GM19455 (cell line): ENCODE results near the gene CSDE1.

Experiments used
- ATAC-seq: cut with Tn5 transposase; IDR thresholded peaks from one replicate; pipeline ENCODE4 v1.9.1; 2021; ENCODE audit not compliant: unreplicated experiment

CSDE1 gene

DNA sequence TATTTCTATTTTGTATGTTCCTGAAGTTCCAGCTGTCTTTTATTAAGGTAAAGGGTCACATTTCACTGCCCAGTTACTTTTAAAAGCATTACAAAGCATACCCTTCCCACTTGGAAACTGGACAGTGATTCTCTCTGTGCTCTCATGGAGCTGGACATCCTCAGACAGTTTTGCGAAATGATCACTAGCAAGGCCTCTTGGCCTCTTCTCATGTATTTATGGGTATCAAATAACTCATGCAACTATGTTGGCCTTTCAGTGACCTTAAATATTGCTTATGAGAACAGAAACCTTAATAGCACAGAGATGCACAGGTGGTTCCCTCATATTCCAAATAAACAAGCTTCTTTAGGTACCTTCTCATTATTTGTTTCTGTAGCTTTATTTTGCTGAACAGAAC is 54.5 kb downstream of the CSDE1 start:
- ATAC-seq, result no peak

DNA sequence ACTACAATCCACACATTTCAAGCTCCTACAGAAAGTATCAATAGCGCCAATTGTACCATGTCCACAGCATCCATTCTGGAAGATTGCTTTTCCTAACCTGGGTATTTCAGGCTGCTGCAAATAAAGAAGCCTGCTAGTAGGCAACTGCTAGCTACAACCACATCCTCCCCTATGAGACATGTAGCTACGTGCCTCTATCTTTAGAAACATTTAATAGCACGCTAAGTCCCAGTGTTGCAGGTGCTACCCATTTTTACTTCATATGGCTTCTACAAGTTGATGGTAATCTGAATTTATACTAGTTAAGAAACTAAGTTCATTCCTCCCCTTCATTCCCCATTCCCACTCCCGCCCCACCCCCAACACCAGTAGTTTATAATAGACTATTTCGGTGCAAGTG is 55.0 kb downstream of the CSDE1 start:
- ATAC-seq, result no peak

DNA sequence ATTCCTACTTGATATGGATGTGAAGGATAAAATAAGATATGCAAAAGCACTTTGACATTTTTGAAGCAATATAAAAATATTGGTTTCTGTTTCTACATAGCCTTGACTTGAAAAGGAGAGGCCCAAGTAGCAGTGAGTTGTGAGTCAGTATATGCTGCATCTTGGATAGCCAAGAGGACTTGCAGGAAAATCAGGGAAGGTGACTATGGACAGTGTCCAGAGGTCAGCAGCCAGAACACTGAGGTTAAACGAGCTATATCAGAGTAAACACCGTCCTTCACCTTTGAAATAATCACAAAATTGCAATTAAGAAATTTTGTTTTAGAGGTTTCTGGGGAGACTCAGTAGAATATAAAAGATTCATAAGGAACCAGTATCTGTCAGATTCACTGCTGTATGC is 55.9 kb downstream of the CSDE1 start:
- no peak for ATAC-seq

DNA sequence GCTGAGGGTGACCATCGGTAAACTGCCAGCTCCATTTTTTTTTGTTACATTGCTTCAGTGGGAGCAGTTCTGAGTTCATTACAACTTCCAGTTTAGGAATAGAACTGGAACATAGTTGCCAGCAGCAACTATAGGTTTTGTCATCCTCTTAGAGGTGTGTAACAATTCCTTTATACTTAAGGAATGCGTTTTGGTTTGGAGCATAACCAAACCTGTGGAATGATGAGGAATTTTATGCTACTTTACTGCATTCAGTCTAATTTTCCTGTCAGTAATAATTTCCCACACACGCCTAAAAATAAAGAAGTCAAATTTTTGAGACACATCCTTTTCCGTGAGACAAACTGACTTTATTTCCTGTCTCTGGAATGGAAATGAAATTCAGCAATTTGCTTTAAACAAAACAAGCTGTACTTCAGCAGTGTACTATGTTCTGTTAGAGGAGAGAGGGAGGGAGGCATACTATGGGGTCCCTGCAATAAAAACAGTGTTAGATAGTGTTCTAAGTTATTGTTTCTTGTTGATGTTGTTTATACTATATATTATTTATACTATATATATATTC is 57.7 kb downstream of the CSDE1 start:
- ATAC-seq, result no peak

DNA sequence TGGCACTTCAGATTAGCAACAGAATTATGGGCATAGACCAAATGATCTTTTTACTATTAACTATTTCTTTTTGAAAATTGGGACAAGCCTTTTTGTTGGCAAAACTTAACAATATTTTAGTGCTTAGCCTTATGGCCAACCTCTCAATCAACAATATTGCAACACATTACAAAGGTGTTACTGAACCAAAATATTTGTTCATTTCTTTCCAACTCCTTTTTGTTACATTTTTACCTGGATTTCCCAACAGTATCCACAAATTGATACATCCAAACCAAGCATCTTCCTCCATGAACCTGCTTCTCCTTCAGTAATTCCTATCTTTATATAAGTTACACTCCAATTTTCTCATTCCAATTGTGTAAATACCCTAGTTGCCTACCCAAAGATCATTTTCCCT is 61.0 kb downstream of the CSDE1 start:
- no peak for ATAC-seq

DNA sequence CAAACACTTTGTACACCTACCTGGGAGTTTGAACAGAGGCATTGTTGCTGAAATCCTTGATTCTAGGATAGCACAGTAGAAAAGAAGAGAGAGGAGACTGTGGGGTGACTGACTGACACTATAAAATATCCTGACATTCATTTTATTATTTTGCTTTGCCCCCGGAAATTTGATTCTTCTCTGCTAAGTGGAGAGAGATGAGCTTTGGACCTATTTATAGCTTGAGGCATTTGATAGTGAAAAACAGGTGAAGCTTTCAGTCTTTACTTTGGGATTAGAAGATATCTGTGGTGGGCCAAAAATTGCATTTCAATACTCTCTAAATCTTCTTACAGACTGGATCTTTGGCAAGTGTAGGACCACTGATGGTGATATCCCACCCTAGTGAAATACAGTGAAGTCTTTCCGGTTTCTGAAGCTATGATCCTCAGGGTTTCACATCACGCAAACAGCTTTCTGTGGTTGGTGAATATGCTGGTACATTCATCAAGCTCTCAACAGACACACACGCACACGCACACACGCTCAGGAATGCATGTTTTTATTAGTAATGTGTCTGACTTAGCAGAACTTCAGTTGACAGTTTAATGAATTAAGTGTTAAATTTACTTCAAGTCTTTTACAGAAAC is 62.2 kb downstream of the CSDE1 start, which contains the start of gene AMPD1:
Gene AMPD1 (minus strand): TSS at position 117 of the 629 bp plus-strand sequence. CDS start 75 bp downstream, at position 42.
- no peak for ATAC-seq

DNA sequence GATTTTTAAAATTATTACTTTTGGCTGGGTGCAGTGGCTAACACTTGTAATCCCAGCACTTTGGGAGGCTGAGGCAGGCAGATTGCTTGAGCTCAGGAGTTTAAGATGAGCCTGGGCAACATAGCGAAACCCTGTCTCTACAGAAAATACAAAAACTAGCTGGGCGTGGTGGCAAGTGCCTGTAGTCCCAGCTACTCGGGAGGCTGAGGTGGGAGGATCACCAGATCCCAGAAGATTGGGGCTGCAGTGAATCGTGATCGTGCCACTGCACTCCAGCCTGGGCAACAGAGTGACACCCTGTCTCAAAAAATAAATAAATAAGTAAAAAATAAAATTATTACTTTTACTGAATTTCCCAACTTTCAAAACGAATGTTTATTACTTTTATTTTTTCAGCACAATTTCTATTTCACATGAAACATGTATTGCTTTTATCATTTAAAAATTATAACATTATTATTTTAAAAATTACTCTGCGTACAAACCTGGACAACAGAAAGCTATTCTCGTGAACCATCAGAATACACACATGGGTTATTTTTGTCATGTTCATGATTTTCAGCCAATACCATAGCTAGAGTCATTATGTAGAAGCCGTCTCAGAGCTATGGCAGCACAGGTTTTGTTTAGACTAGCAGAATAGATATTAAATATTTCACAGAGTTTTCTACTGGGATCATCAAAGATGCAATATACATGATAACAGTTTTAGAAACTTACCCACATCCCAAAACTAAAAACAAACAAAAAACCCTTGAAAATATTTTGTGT is 63.1 kb downstream of the CSDE1 start:
- ATAC-seq, result no peak

DNA sequence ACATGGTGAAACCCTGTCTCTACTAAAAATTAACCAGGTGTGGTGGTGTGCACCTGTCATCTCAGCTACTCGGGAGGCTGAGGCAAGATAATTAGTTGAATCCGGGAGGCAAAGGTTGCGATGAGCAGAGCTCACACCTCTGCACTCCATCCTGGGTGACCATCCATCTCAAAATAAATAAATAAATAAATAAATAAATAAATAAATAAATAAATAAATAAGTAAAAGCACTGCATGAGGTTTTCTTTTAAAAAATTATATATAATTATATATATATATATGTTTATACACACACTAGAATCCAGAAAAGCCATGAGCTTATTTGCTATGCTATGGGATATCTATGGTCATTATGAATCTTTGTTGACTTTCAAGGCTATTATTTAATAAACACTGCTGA is 64.8 kb downstream of the CSDE1 start:
- ATAC-seq, result no peak

DNA sequence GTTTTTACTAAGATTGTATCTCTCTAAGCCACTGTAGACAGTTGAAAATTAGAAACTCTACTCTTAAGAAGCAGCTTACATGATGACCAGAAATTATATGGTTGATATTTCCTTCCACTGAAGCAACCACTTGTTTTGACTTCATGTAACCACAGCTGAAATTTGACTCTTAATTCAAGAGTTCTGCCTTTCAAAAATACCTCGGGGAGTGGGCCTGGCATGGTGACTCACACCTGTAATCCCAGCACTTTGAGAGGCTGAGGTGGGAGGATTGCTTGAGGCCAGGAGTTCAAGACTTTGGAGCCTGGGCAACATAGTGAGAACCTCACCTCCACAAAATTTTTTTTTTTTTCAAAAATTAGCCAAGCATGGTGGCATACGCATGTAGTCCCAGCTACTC is 66.7 kb downstream of the CSDE1 start:
- no peak for ATAC-seq

DNA sequence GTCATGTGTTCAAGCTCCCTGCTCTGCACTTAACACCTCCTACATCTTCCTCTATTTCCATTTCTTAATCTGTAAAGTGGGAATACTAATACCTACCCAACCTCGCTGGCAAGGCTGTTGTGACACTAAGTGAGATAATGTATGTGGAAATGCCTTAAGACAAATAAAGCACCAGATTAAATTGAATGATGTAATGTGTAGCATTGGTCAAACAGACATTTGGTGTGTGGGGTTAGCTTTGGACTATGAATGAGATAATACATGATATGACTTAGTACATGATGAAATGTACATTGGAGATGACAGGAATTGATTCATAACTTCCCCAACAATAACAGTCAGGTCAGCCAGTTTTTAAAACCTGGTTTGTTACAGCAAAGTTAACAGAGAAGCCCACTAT is 67.6 kb downstream of the CSDE1 start:
- ATAC-seq, result no peak

DNA sequence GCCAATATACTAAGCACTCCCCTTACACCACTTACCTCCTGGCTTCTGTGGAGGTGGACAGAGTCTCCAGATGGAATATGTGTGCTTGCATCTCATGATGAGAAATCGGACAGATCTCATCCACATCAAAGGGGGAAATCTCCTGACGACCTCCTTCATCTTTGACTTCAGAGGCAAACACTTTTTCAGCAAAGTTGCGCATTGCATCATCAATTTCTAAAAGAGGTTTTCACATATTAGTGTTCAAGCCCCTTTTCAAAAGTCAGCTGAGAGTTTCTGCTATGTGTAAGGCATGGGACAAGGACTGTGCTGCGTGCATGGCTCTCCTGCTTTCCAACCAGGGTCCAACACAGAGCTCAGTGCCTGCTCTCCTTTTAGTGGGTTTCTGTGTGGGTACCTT is 69.3 kb downstream of the CSDE1 start:
- ATAC-seq, result no peak

DNA sequence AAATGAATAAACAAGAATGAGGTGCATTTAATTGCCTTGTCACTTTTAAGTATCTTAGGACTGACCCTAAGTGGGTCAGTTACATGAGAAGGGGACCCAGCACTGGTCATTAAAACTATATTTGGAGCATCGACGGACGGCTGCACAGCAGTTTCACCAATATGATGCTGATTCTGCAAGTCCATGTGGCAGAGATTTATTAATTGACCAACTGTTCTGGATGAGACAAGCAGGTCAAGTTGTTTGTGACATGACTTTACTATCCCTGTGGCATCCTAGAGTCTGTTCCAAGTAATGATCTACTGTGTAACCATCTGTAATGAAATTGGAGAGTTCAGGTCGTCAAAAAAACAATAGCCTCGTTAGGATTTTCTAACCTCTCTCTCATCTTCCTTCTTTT is 71.9 kb downstream of the CSDE1 start:
- ATAC-seq, result no peak

DNA sequence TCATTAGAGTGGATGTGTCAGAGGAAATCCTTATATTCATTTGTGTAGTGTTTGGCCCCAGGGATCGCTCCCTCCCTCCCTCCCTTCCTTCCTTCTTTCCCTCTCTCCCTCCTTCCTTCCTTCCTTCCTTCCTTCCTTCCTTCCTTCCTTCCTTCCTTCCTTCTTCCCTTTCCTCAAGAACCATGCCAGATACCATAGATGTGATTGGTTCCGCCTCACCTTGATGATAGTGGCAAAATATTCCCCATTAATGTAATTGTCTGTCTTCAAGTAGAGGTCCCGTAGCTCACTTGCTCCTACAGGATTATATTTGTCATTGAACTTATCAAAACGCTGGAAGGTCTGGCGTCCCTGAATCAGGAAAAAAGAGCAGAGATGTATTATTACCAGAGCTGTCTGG is 80.1 kb downstream of the CSDE1 start:
- ATAC-seq, result no peak

DNA sequence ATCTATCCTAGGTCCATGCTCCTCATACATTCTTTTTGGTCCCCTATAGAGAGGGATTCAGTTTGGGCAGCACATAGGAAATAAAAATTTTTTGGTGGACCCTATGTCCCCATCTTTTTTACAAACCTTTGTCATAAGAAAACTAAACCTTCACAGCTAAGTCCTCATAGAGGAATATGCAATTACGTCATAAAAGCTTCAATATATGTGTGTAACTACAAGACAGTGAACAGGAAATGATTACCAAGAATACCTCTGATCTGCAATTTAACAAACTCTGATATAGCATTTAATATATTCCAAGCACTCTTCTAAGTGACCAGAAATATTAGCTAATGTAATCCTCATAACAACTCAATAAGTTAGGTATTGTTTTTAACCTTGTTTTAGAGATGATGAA is 81.7 kb downstream of the CSDE1 start:
- no peak for ATAC-seq

DNA sequence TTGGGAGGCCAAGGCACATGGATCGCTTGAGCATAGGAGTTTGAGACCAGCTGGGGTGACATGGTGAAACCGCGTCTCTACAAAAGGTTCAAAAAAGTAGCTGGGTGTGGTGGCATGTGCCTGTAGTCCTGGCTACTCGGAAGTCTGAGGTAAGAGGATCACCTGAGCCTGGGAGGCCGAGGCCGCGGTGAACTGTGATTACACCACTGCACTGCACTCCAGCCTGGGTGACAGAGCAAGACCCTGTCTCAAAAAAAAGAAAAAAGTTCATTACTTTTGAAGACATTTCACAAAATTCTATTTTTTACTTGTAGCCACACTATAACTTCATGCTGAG is 85.9 kb downstream of the CSDE1 start:
- no peak for ATAC-seq

DNA sequence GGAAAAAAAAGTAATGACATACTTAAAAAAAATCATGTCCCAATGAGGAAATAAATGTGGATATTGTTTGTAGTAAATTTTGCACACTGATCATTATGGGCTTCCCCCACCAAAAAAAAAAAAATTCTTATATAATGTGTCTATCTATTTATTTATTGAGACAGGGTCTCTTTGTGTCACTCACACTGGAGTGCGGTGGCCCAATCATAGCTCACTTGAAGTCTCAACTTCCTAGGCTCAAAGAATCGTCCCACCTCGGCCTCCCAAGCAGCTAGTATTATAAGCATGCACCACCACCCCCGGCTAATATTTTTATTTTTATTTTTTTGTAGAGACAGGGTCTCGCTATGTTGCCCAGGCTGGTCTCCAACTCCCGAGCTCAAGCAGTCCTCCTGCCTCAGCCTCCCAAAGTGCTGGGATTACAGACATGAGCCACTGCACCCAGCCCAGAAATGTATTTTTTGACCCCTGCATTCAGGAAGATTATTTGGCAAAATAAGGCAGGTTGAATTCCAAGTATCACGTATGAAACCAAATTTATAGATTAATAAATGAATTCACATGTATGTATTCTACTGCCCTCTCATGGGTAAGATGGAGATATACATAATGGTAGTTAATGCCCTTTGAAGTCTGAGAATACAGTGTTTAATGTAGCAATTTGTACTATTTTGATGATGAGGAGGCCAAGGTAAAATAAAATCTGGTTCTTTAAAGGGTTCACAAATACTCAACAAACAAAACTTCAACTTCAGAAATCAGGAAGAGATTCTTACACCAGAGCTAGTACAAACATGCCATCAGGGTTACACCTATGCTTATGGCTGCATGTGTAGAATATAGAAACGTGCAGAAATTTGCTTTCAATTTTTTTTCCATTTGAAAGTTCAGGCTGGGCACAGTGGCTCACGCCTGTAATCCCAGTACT is 86.5 kb downstream of the CSDE1 start:
- no peak for ATAC-seq

DNA sequence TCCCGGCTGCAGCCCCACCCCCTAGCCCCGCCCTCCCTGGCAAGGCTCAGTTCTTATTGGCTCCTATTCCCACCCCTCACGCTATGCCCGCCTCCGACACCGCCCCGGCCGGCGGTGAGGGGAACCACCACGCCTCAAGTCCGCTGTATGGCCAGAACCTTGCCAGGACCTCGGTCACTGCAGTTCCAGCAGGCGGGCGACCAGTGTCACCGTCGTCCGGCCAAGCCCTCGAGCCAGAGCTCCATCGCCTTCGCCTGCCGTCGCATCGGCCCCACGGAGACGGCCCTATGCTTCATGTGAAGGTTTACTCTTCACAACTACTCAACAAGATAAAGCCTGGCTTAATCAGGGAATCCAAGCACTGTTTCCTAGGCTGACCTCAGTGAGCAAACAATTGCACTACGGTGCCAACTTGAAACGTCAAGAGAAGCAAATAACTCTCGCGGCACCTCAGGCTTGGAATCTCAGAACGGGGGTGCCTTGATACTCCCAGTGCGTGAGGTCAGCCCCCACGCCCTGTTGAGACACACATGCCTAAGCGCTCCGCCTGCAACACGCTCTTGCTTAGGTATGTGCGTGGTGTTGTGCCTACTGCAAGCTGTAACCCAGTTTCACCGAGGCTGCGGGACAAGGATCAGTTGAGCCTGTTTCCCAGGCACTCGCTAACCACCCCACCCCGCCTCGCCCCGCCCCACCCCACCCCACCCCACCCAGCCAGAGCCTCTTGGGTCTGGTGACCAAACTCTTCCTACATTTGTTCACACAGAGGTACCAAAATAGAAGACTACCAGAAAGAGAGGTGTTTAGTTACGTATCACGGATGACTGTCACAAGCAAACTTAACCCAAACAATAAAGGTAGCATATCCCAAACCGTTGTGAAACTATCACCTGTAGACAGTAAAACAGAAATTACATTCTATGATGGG is 87.4 kb downstream of the CSDE1 start:
- ATAC-seq, result peak; percentile 99

DNA sequence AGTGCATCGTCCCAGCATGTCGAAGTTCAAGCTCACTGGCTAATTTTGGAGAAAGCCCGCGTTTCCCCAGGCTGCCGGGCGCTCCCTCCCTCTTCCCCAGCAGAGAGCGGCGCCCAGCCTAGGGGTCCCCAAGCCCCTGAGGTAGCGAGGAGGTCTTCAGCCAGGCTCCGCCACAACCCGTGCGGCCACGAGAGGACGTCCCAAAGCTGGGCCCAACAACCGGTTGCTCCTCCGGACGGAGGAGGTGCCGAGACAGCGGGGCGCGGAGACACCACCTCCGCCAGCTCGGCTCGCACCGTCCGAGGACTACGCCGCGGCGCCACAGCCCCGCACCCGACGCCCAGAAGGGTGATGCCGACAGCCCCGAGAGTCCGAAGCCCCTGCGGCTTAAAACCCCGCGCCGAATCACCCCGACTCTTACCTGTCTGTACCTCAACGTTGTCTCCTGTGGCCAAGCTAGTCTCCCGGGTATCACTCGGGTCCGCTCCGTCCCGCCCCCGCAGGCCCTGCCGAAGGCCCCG is 88.2 kb downstream of the CSDE1 start, which contains the start of gene DENND2C:
Gene DENND2C (minus strand): TSS at position 488 of the 521 bp plus-strand sequence. CDS start 44,065 bp downstream, outside the sequence.
- ATAC-seq, result peak; percentile 69

DNA sequence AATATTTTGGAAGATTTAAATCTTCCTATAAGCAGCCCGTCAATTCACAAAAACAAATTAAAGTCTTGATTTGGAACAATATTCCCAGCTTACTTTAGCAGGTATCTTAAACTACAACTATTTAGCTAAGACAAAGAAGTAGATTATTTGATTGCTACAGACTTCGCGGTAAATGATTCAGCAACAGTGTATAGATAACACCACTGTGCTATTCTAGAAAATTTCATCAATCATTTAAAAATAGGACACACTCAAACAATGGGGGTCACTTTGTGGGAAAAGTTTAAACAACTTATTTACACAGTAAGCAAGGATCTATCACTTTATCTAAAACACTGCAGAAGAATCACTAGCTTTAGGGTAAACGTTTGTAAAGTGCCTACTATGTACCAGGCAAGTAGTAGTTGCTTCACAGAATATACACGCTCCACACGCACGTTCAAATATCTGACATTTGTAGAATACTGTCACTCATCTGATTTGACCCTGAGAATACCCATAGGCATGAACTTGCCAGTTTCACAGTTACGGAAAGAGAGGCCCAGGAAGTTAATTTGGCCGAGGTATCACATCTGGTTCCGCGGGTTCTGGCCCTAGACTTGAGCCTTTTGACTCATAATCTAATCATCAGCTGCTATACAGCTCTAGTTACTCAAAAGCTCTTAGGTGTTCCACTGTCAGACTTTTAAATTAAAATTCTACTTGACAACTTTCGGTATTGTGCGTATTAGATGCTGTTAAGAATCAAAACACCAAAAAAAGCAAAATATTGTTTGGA is 88.8 kb downstream of the CSDE1 start:
- ATAC-seq, result no peak
